WTC11 (cell line): ENCODE measurements around the gene COPS7A. TPM values are rescaled to one million over a fixed set of nuclear protein-coding genes. Genes with fewer than 3 reads are reported as not detected.

ENCODE experiments used
- ATAC-seq: fragments of 200-7000 bp; cut with Tn5 transposase; 2 replicates; pipeline ENCODE4 v1.10.0; 2021; ENCODE audit warnings: mild to moderate bottlenecking, moderate library complexity
- CTCF ChIA-PET: fragments of 300-600 bp; sonication (Branson Sonifier 250); formaldehyde crosslinking; loops from one replicate; lab custom pipeline; 2021; ENCODE audit warnings: antibody characterized with exemption; lab: Charles Lee
- POLR2A ChIA-PET: fragments of 350-600 bp; sonication (Branson Sonifier 250); formaldehyde crosslinking; loops from one replicate; lab custom pipeline; 2021; ENCODE audit warnings: antibody characterized with exemption; lab: Charles Lee
- DNase-seq: peaks from one replicate; pipeline ENCODE4 v3.0.0; 2021; ENCODE audit warnings: low spot score
- H3K27ac Mint-ChIP-seq: 2 replicates; pipeline ENCODE4 v1.8.0; 2021; ENCODE audit warnings: mixed read lengths
- H3K27me3 Mint-ChIP-seq: 2 replicates; pipeline ENCODE4 v1.8.0; 2021; ENCODE audit warnings: low read depth, mild to moderate bottlenecking, moderate library complexity, mixed read lengths
- H3K36me3 Mint-ChIP-seq: 2 replicates; pipeline ENCODE4 v1.8.0; 2021; ENCODE audit warnings: mixed read lengths
- H3K4me1 Mint-ChIP-seq: 2 replicates; pipeline ENCODE4 v1.8.0; 2022; ENCODE audit warnings: mixed read lengths
- H3K4me3 Mint-ChIP-seq: 2 replicates; pipeline ENCODE4 v1.8.0; 2021; ENCODE audit warnings: mild to moderate bottlenecking, moderate library complexity, mixed read lengths
- H3K9me3 Mint-ChIP-seq: 2 replicates; pipeline ENCODE4 v1.8.0; 2021; ENCODE audit warnings: mixed read lengths
- ATF6 ChIP-seq: sonication (generic); formaldehyde crosslinking; IDR thresholded peaks from 2 replicates; pipeline ENCODE4 v1.8.1; 2023; ENCODE audit warnings: mild to moderate bottlenecking, missing genetic modification reagents
- CBFB ChIP-seq: sonication (generic); formaldehyde crosslinking; IDR thresholded peaks from 2 replicates; pipeline ENCODE4 v1.8.1; 2022; ENCODE audit warnings: mild to moderate bottlenecking, low read depth, missing genetic modification reagents
- E2F4 ChIP-seq: sonication (generic); formaldehyde crosslinking; IDR thresholded peaks from 2 replicates; pipeline ENCODE4 v1.8.1; 2022; ENCODE audit warnings: low read depth, mild to moderate bottlenecking, moderate library complexity, missing genetic modification reagents, borderline replicate concordance
- EMX1 ChIP-seq: fragments of 250-450 bp; sonication (Bioruptor Pico); IDR thresholded peaks from 2 replicates; pipeline ENCODE4 v1.8.0; 2021; ENCODE audit warnings: mild to moderate bottlenecking
- ETV6 ChIP-seq: sonication (generic); formaldehyde crosslinking; IDR thresholded peaks from 2 replicates; pipeline ENCODE4 v1.8.1; 2022; ENCODE audit warnings: mild to moderate bottlenecking, missing genetic modification reagents
- FOXP1 ChIP-seq: sonication (generic); formaldehyde crosslinking; IDR thresholded peaks from 2 replicates; pipeline ENCODE4 v1.8.0; 2022; ENCODE audit warnings: missing genetic modification reagents, mild to moderate bottlenecking, moderate library complexity, borderline replicate concordance
- IRF1 ChIP-seq: sonication (generic); formaldehyde crosslinking; IDR thresholded peaks from 2 replicates; pipeline ENCODE4 v1.8.0; 2023; ENCODE audit warnings: missing genetic modification reagents
- IRF2 ChIP-seq: sonication (generic); formaldehyde crosslinking; IDR thresholded peaks from 2 replicates; pipeline ENCODE4 v1.8.0; 2022; ENCODE audit warnings: low read depth, missing genetic modification reagents, borderline replicate concordance
- KAT7 ChIP-seq: sonication (generic); formaldehyde crosslinking; IDR thresholded peaks from 2 replicates; pipeline ENCODE4 v1.8.1; 2023; ENCODE audit warnings: missing genetic modification reagents, mild to moderate bottlenecking, borderline replicate concordance
- MXD4 ChIP-seq: fragments of 250-450 bp; sonication (Bioruptor Pico); IDR thresholded peaks from 2 replicates; pipeline ENCODE4 v1.8.0; 2021; ENCODE audit warnings: mild to moderate bottlenecking, moderate library complexity, borderline replicate concordance
- PRRX2 ChIP-seq: fragments of 250-450 bp; sonication (Bioruptor Pico); IDR thresholded peaks from 2 replicates; pipeline ENCODE4 v1.8.0; 2021; ENCODE audit warnings: mild to moderate bottlenecking
- SMAD4 ChIP-seq: sonication (generic); formaldehyde crosslinking; IDR thresholded peaks from 2 replicates; pipeline ENCODE4 v1.8.0; 2022; ENCODE audit warnings: mild to moderate bottlenecking, missing genetic modification reagents
- USF1 ChIP-seq: sonication (generic); formaldehyde crosslinking; IDR thresholded peaks from 2 replicates; pipeline ENCODE4 v1.8.0; 2022; ENCODE audit warnings: mild to moderate bottlenecking, missing genetic modification reagents
- ZNF138 ChIP-seq: sonication (generic); formaldehyde crosslinking; conservative IDR thresholded peaks from 2 replicates; pipeline ENCODE4 v1.8.1; 2022; ENCODE audit warnings: mild to moderate bottlenecking, moderate library complexity, missing genetic modification reagents
- ZNF671 ChIP-seq: fragments of 250-450 bp; sonication (Bioruptor Pico); IDR thresholded peaks from 2 replicates; pipeline ENCODE4 v1.8.0; 2021; ENCODE audit warnings: mild to moderate bottlenecking
- total RNA-seq: library from RNA; stranded (reverse); gene quantifications from 3 replicates; pipeline ENCODE4 v1.2.3, GENCODE V29; 2021
- TF ChIP-seq, protein P1 (sequence below): sonication (generic); formaldehyde crosslinking; IDR thresholded peaks from 2 replicates; pipeline ENCODE4 v1.8.1; 2023; ENCODE audit warnings: mild to moderate bottlenecking, missing genetic modification reagents
- TF ChIP-seq, protein P2 (sequence below): sonication (generic); formaldehyde crosslinking; conservative IDR thresholded peaks from 2 replicates; pipeline ENCODE4 v1.8.1; 2023; ENCODE audit warnings: mild to moderate bottlenecking, low read depth, missing genetic modification reagents, moderate library complexity

The COPS7A gene
- total RNA-seq, 1 experiment from 2014 or later: 41.4 TPM

- H3K4me3 Mint-ChIP-seq: no peak overlapping the region
- H3K4me1 Mint-ChIP-seq: peaks cover 5% of the 10 kb centered on the region
- ATAC-seq: no peak
- H3K36me3 Mint-ChIP-seq: peaks cover 53% of the 10 kb centered on the region
- TF ChIP-seq KAT7: no peak
- TF ChIP-seq, protein P1, sequence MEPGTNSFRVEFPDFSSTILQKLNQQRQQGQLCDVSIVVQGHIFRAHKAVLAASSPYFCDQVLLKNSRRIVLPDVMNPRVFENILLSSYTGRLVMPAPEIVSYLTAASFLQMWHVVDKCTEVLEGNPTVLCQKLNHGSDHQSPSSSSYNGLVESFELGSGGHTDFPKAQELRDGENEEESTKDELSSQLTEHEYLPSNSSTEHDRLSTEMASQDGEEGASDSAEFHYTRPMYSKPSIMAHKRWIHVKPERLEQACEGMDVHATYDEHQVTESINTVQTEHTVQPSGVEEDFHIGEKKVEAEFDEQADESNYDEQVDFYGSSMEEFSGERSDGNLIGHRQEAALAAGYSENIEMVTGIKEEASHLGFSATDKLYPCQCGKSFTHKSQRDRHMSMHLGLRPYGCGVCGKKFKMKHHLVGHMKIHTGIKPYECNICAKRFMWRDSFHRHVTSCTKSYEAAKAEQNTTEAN (CRISPR knock-in tag): no peak
- TF ChIP-seq IRF2 (CRISPR knock-in tag): no peak
- TF ChIP-seq, protein P2, sequence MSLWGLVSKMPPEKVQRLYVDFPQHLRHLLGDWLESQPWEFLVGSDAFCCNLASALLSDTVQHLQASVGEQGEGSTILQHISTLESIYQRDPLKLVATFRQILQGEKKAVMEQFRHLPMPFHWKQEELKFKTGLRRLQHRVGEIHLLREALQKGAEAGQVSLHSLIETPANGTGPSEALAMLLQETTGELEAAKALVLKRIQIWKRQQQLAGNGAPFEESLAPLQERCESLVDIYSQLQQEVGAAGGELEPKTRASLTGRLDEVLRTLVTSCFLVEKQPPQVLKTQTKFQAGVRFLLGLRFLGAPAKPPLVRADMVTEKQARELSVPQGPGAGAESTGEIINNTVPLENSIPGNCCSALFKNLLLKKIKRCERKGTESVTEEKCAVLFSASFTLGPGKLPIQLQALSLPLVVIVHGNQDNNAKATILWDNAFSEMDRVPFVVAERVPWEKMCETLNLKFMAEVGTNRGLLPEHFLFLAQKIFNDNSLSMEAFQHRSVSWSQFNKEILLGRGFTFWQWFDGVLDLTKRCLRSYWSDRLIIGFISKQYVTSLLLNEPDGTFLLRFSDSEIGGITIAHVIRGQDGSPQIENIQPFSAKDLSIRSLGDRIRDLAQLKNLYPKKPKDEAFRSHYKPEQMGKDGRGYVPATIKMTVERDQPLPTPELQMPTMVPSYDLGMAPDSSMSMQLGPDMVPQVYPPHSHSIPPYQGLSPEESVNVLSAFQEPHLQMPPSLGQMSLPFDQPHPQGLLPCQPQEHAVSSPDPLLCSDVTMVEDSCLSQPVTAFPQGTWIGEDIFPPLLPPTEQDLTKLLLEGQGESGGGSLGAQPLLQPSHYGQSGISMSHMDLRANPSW (CRISPR knock-in tag): no peak
- TF ChIP-seq IRF1 (CRISPR knock-in tag): no peak
- no peak for TF ChIP-seq ZNF671
- TF ChIP-seq ETV6 (CRISPR knock-in tag): no peak
- TF ChIP-seq E2F4 (CRISPR knock-in tag): no peak
- no peak for TF ChIP-seq PRRX2 (CRISPR knock-in tag)
- no peaks in the 10 kb centered on the region for H3K9me3 Mint-ChIP-seq
- H3K27ac Mint-ChIP-seq: no peak overlapping the region
- H3K27me3 Mint-ChIP-seq: no peaks in the 10 kb centered on the region
- ChIA-PET POLR2A (no interaction called here), CTCF (no interaction called here)
- no peak for DNase-seq
These were observed 23.4 kb downstream of the COPS7A start for GRCh38 chr12:6747216-6747615.

- Mint-ChIP-seq H3K27ac (no peak overlapping the region), H3K27me3 (no peaks in the 10 kb centered on the region), H3K4me3 (no peak overlapping the region), H3K9me3 (no peaks in the 10 kb centered on the region), H3K4me1 (peaks cover 10% of the 10 kb centered on the region), H3K36me3 (peaks cover 53% of the 10 kb centered on the region)
- no peak for DNase-seq
- no peak for ATAC-seq
- ChIA-PET CTCF (interaction anchor here (0.7 kb wide), 1 partner anchor 18 kb away, joined by 3 read pairs; the partner anchor contains the start of gene PTMS), POLR2A (no interaction called here)
- TF ChIP-seq MXD4 (CRISPR knock-in tag) (no peak), ATF6 (CRISPR knock-in tag) (no peak), CBFB (no peak), KAT7 (no peak), FOXP1 (CRISPR knock-in tag) (no peak), SMAD4 (CRISPR knock-in tag) (no peak), EMX1 (CRISPR knock-in tag) (no peak), USF1 (CRISPR knock-in tag) (no peak), ZNF138 (CRISPR knock-in tag) (no peak)
- TF ChIP-seq, protein P2 (CRISPR knock-in tag): no peak
These were observed 24.9 kb downstream of the COPS7A start for GRCh38 chr12:6748761-6749160.
